Activated B cell treated with CpG ODN at 0.5 μM for 24 hours (primary cell): ENCODE data around the gene NPBWR2. TPM values are rescaled to one million over a fixed set of nuclear protein-coding genes. Genes with fewer than 3 reads are reported as not detected.
"Not testable (repeated sequence)": the region's sequence is repeated elsewhere in the genome, so short reads cannot be mapped to it uniquely, and the experiment has no call there.

Experiments
- ATAC-seq: fragments of 200-7000 bp; cut with Tn5 transposase; one replicate; pipeline ENCODE4 v1.10.0; 2021; ENCODE audit warnings: low read depth, mild to moderate bottlenecking, moderate library complexity
- CTCF ChIA-PET: fragments of 350-600 bp; sonication (Branson Sonifier 250); formaldehyde crosslinking; loops from one replicate; lab custom pipeline; 2021; ENCODE audit warnings: antibody characterized with exemption; lab: Charles Lee
- POLR2A ChIA-PET: fragments of 350-600 bp; sonication (Branson Sonifier 250); formaldehyde crosslinking; loops from one replicate; lab custom pipeline; 2021; ENCODE audit warnings: antibody characterized with exemption; lab: Charles Lee
- DNase-seq: peaks from one replicate; pipeline ENCODE4 v3.0.0; 2022
- H3K27ac Mint-ChIP-seq: one replicate; pipeline ENCODE4 v1.8.0; 2020; ENCODE audit warnings: mixed read lengths
- H3K27me3 Mint-ChIP-seq: one replicate; pipeline ENCODE4 v1.8.0; 2021; ENCODE audit warnings: mixed read lengths
- H3K36me3 Mint-ChIP-seq: one replicate; pipeline ENCODE4 v1.8.0; 2021; ENCODE audit warnings: low read depth, mixed read lengths
- H3K4me1 Mint-ChIP-seq: one replicate; pipeline ENCODE4 v1.8.0; 2021; ENCODE audit warnings: mixed read lengths
- H3K4me3 Mint-ChIP-seq: one replicate; pipeline ENCODE4 v1.8.0; 2020; ENCODE audit warnings: mild to moderate bottlenecking, mixed read lengths
- H3K9me3 Mint-ChIP-seq: one replicate; pipeline ENCODE4 v1.8.0; 2020; ENCODE audit warnings: mixed read lengths
- CTCF ChIP-seq: fragments of 200-600 bp; IDR thresholded peaks from one replicate; pipeline ENCODE4 v1.8.0; 2022; ENCODE audit warnings: antibody characterized with exemption, mild to moderate bottlenecking
- intact Hi-C: fragments of 100-400 bp; cut with micrococcal nuclease; formaldehyde crosslinking; loops from one replicate; pipeline ENCODE4 v1.15.1; 2024
- total RNA-seq: library from RNA; stranded (reverse); gene quantifications from 2 replicates; pipeline ENCODE4 v1.2.3, GENCODE V29; 2022

NPBWR2 gene
- total RNA-seq, 1 donor from 2014 or later = not detected

DNA sequence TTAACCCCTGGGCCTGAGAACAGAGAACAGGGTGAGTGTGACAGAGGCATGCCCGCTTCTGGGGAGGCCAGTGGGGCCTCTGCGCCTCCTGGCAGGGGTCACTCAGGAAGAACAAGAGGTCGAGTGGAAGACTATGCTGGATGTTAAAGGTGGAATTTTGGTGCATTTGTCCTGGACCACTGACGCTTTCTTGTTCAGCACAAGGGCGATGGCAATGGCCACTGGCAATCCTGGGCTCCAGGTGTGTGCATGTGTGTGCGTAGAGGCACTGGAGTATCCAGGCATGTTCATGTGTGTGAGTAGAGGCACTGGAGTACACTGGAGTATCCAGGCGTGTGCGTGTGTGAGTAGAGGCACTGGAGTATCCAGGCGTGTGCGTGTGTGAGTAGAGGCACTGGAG is 23.5 kb upstream of the NPBWR2 start:
- intact Hi-C loops = no loop called here
- CTCF ChIA-PET = no interaction called here
- Mint-ChIP-seq H3K36me3 (no peaks in the 10 kb centered on the region), H3K4me1 (no peaks in the 10 kb centered on the region), H3K27ac (no peak overlapping the region), H3K4me3 (no peak overlapping the region), H3K27me3 (peaks cover 6% of the 10 kb centered on the region), H3K9me3 (no peaks in the 10 kb centered on the region)
- DNase-seq (no peak), ATAC-seq (no peak)
- POLR2A ChIA-PET = no interaction called here
- TF ChIP-seq CTCF = no peak

DNA sequence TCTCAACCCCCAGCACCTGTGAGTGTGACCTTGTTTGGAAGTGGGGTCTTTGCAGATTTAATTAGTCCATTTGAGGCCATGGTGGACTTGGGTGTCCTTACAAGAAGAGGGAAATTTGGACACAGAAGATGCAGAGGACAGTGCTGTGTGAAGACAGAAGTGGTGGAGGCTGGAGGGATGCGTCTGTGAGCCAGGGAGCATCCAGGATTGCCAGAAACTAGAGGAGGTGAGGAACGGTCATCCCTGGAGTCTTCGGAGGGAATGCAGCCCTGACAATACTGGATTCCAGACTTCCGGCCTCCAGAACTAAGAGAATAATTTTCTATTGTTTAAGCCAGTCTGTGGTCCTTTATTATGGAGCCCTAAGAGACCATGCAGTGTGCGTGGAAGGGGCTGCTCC is 22.9 kb upstream of the NPBWR2 start:
- Mint-ChIP-seq H3K9me3 (no peaks in the 10 kb centered on the region), H3K36me3 (no peaks in the 10 kb centered on the region), H3K4me1 (no peaks in the 10 kb centered on the region), H3K27me3 (peaks cover 6% of the 10 kb centered on the region), H3K27ac (no peak overlapping the region), H3K4me3 (no peak overlapping the region)
- intact Hi-C loops = no loop called here
- no peak for TF ChIP-seq CTCF
- DNase-seq = no peak
- no peak for ATAC-seq
- CTCF ChIA-PET = no interaction called here
- POLR2A ChIA-PET = no interaction called here

- CTCF ChIA-PET = no interaction called here
- DNase-seq (no peak), ATAC-seq (no peak)
- Mint-ChIP-seq H3K27me3 (peaks cover 6% of the 10 kb centered on the region), H3K4me3 (no peak overlapping the region), H3K27ac (no peak overlapping the region), H3K9me3 (no peaks in the 10 kb centered on the region), H3K36me3 (no peaks in the 10 kb centered on the region), H3K4me1 (no peaks in the 10 kb centered on the region)
- intact Hi-C loops = no loop called here
- no peak for TF ChIP-seq CTCF
- POLR2A ChIA-PET = no interaction called here
These were observed 21.9 kb upstream of the NPBWR2 start for GRCh38 chr20:64129146-64129782.

DNA sequence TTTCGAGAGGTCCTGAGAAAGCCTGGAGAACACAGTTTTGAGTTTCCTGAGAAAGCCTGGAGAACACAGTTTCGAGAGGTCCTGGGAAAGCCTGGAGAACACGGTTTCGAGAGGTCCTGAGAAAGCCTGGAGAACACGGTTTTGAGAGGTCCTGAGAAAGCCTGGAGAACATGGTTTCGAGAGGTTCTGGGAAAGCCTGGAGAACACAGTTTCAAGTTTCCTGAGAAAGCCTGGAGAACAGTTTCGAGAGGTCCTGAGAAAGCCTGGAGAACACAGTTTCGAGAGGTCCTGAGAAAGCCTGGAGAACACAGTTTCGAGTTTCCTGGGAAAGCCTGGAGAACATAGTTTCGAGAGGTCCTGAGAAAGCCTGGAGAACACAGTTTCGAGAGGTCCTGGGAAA is 16.2 kb upstream of the NPBWR2 start:
- H3K4me3 Mint-ChIP-seq, H3K4me1 Mint-ChIP-seq, H3K27me3 Mint-ChIP-seq, POLR2A ChIA-PET, H3K27ac Mint-ChIP-seq, DNase-seq, CTCF ChIA-PET, ATAC-seq, H3K36me3 Mint-ChIP-seq, H3K9me3 Mint-ChIP-seq: not testable (repeated sequence)
- intact Hi-C loops = loop anchor here (5.0 kb wide), 2 partner anchors 336 to 626 kb away; partner anchors contain the start of gene EEF1A2

DNA sequence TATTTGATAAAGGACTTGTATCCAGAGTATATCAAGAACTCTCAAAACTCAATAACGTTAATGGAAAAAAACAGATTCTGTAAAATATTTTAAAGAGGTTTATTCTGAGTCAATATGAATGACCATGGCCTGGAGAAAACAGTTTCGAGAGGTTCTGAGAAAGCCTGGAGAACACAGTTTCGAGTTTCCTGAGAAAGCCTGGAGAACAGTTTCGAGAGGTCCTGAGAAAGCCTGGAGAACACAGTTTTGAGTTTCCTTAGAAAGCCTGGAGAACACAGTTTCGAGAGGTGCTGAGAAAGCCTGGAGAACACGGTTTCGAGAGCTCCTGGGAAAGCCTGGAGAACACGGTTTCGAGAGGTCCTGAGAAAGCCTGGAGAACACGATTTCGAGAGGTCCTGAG is 15.6 kb upstream of the NPBWR2 start:
- POLR2A ChIA-PET = interaction anchor here (0.6 kb wide), 1 partner anchor 627 kb away, joined by 14 read pairs; no protein-coding TSS in a partner anchor
- CTCF ChIA-PET = interaction anchor here (4.4 kb wide), 1 partner anchor 41 kb away, joined by 80 read pairs; the partner anchor contains the start of genes LKAAEAR1, OPRL1 and RGS19
- H3K4me1 Mint-ChIP-seq, H3K36me3 Mint-ChIP-seq, H3K4me3 Mint-ChIP-seq, DNase-seq, H3K27ac Mint-ChIP-seq, H3K27me3 Mint-ChIP-seq, H3K9me3 Mint-ChIP-seq, ATAC-seq: not testable (repeated sequence)
- intact Hi-C loops = loop anchor here (5.0 kb wide), 2 partner anchors 336 to 626 kb away; partner anchors contain the start of gene EEF1A2

DNA sequence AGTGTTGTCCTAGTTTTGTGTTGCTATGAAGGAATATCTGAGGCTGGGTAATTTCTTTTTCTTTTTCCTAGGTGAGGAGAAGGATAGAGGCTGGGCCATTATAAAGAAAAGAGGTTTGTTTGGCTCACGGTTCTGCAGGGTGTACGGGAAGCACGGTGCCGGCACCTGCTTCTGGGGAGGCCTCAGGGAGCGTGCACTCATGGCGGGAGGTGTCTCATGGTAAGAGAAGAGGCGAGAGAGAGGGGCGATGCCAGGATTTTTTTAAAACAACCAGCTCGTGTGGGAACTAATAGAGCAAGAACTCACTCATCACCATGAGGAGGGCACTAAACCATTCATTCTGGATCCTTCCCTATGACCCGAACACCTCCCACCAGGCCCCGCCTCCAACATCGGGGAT is 14.2 kb upstream of the NPBWR2 start:
- Mint-ChIP-seq H3K27ac (no peak overlapping the region), H3K4me3 (no peak overlapping the region), H3K9me3 (no peaks in the 10 kb centered on the region), H3K4me1 (peaks cover 8% of the 10 kb centered on the region), H3K36me3 (no peaks in the 10 kb centered on the region), H3K27me3 (peaks cover 5% of the 10 kb centered on the region)
- ChIA-PET POLR2A (interaction anchor here (0.6 kb wide), 1 partner anchor 135 kb away, joined by 3 read pairs; no protein-coding TSS in a partner anchor), CTCF (interaction anchor here (1.7 to 4.4 kb wide), 7 partner anchors 20 to 584 kb away, joined by 5 to 80 read pairs (median 13); partner anchors contain the start of genes LKAAEAR1, OPRL1, PRPF6 and PTK6)
- no peak for TF ChIP-seq CTCF
- intact Hi-C loops = loop anchor here (5.0 kb wide), 2 partner anchors 334 to 624 kb away; partner anchors contain the start of gene EEF1A2
- DNase-seq (no peak), ATAC-seq (no peak)
